ENCODE data around the gene RPS19. TPM values are rescaled to one million over a fixed set of nuclear protein-coding genes. Genes with fewer than 3 reads are reported as not detected.

The RPS19 gene
- polyA plus RNA-seq, 2 of the 4 experiments (the other 2 are of a cell fraction) = 3,564 to 7,778 TPM

DNA sequence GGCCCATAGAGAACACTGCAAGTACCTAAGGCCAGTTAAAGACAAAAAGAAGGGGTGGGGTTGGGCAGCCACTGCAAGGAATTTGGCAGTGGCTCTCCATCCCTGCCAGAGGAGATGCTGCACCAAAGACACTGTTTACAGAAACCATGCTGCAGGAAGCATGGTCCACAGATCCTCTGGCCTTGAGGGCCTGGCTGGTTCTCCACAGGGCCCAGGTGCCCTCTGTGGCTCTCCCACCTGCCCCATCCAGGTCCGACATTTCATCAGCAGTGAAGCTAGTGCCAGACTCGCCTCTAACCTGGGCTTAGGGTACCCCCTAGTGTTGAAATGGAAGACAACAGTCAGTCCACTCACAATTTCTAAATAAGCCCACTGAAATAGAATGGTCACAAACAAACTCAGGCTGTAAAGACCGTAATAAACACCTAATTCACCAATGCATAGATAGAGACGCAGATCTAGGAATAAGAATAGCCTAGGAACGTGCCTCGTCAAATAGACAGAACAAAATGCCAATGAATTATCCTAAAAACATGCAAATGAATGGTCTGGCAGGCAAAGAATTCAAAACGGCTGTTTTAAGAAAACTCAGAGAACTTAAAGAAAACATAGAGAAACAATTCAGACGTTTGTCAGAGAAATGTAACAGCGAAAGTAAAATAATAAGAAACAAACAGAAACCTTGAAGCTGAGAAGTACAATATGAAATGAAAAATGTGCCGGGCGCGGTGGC is 38.9 kb upstream of the RPS19 start:
- no peak for TF ChIP-seq NFE2L2 (conservative IDR thresholded peaks at IDR 0.05; ENCODE audit: low read length)
- TF ChIP-seq CHD4 (IDR thresholded peaks at IDR 0.05; ENCODE audit: borderline replicate concordance) = no peak
- no peak for TF ChIP-seq EP300 (IDR thresholded peaks at IDR 0.05)
- TF ChIP-seq CTCF (IDR thresholded peaks at IDR 0.05) = peak; percentile 91
- no peak for TF ChIP-seq KDM1A (IDR thresholded peaks at IDR 0.05; ENCODE audit: low read depth)
- TF ChIP-seq HES2 (IDR thresholded peaks at IDR 0.05) = no peak
- no peak for TF ChIP-seq JUNB (IDR thresholded peaks at IDR 0.05)
- TF ChIP-seq HOXB5 (CRISPR knock-in tag; IDR thresholded peaks at IDR 0.05) = no peak
- no peak for TF ChIP-seq RFX5 (IDR thresholded peaks at IDR 0.05)
- no peak for TF ChIP-seq EHF (CRISPR knock-in tag; IDR thresholded peaks at IDR 0.05)
- TF ChIP-seq NR3C1 (IDR thresholded peaks at IDR 0.05) = no peak
- no peak for TF ChIP-seq CHD2 (IDR thresholded peaks at IDR 0.05; ENCODE audit: low read length, partially characterized antibody)
- TF ChIP-seq RAD21 (conservative IDR thresholded peaks at IDR 0.05 in 1 of 2, IDR thresholded peaks at IDR 0.05 in 1 of 2) = peak; percentile 86 to 96
- no peak for TF ChIP-seq TFCP2L1 (CRISPR knock-in tag; IDR thresholded peaks at IDR 0.05)
- no peak for TF ChIP-seq FOSB (CRISPR knock-in tag; IDR thresholded peaks at IDR 0.05)
- TF ChIP-seq TP53 (CRISPR knock-in tag; IDR thresholded peaks at IDR 0.05) = no peak
- peak; percentile 2; the same call in 1 of the 2 replicates for TF ChIP-seq ZC3H11A (IDR thresholded peaks at IDR 0.05)
- TF ChIP-seq SMC3 (IDR thresholded peaks at IDR 0.05) = peak; percentile 50
- ChIA-PET POLR2A (interaction anchor here (0.6 kb wide), 1 partner anchor 112 kb away, joined by 6 read pairs; the partner anchor contains the start of gene CEACAM5), CTCF (interaction anchor here (0.5 to 18.4 kb wide), 35 partner anchors 10 to 428 kb away, joined by 3 to 428 read pairs (median 5); partner anchors contain the start of genes CEACAM3, CEACAM6 and RPS19)
- Histone ChIP-seq H3K4me1 (no peaks in the 10 kb centered on the region), H3K27ac (no peak overlapping the region), H3K4me2 (no peak overlapping the region), H3K9me3 (no peaks in the 10 kb centered on the region), H3K4me3 (no peak overlapping the region)
- ATAC-seq (peak; percentile 92 to 96), FAIRE-seq (peak; percentile 99), DNase-seq (ENCODE audit: low read depth in 1 of 2, low spot score in 1 of 2) (peak; percentile 82 to 94)
- 28% methylated on average over 12 of the region's 12 CpGs for WGBS (ENCODE audit: missing lambda C conversion rate)

DNA sequence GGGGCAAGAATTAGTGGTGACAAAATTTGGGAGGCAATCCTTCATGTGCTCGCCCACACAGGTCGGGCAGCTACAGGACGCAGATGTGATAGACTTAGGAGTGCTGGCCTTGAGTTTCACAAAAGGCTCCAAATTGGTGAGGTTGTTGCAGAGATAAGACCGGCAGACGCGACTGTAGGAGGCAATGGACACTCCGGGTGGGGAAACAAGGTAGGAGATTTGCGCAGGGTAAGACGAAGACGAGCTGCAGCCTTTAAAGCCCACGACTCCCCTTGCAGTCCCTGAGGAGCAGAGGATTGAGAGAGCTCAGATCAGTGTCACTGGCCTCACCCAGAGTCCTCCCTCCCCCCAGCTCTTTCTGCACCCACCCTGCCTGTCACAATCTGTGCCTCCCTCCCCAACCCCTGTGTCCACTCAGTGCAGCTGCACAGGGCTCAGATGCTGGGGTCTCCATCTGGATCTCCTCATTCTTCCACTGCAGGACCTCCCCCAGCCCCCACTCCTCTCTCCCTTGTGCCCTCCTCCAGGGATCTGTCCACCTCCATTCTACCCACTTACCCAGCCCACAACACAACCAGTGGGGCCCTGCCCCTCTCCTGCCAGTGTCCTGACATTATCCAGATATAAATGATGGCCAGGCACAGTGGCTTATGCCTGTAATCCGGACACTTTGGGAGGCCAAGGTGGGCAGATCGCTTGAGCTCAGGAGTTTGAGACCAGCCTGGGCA is 21.9 kb upstream of the RPS19 start:
- WGBS (ENCODE audit: missing lambda C conversion rate) = 22% methylated on average over 13 of the region's 13 CpGs
- TF ChIP-seq FOXS1 (CRISPR knock-in tag; IDR thresholded peaks at IDR 0.05) (no peak), EP300 (IDR thresholded peaks at IDR 0.05) (no peak), MAZ (IDR thresholded peaks at IDR 0.05; ENCODE audit: borderline replicate concordance, low read depth, low read length) (no peak), TP53 (CRISPR knock-in tag; IDR thresholded peaks at IDR 0.05) (no peak), ZC3H11A (IDR thresholded peaks at IDR 0.05) (no peak), EHMT2 (IDR thresholded peaks at IDR 0.05; ENCODE audit: low read depth) (no peak), ZFP36 (IDR thresholded peaks at IDR 0.05; ENCODE audit: borderline replicate concordance, partially characterized antibody) (no peak), HEYL (CRISPR knock-in tag; IDR thresholded peaks at IDR 0.05) (no peak), POLR2AphosphoS2 (conservative IDR thresholded peaks at IDR 0.05; ENCODE audit: low read length) (no peak), JUNB (IDR thresholded peaks at IDR 0.05) (no peak), ESRRA (IDR thresholded peaks at IDR 0.05; ENCODE audit: borderline replicate concordance, low read length) (no peak), EHF (CRISPR knock-in tag; IDR thresholded peaks at IDR 0.05) (no peak), HOXB5 (CRISPR knock-in tag; IDR thresholded peaks at IDR 0.05) (no peak), POLR2A (IDR thresholded peaks at IDR 0.05; ENCODE audit: low read length) (no peak)
- Histone ChIP-seq H3K27ac (no peak overlapping the region), H3K9me3 (no peaks in the 10 kb centered on the region), H3K4me2 (no peak overlapping the region), H3K4me3 (no peak overlapping the region), H3K4me1 (no peaks in the 10 kb centered on the region)
- no peak for DNase-seq (ENCODE audit: low read depth in 1 of 2, low spot score in 1 of 2)
- FAIRE-seq = no peak
- POLR2A ChIA-PET = interaction anchor here (0.9 kb wide), 1 partner anchor 22 kb away, joined by 3 read pairs; the partner anchor contains the start of gene RPS19
- CTCF ChIA-PET = interaction anchor here (0.5 to 11.2 kb wide), 11 partner anchors 15 to 260 kb away, joined by 3 to 243 read pairs (median 7); partner anchors contain the start of genes CEACAM3 and RPS19
- peak; percentile 7 to 20; a peak in 4 of 6 replicates for ATAC-seq
